DND-41 (cell line): ENCODE measurements around the gene CNTFR.

ENCODE experiments used
- ATAC-seq: fragments of 200-7000 bp; cut with Tn5 transposase; 3 replicates; pipeline ENCODE4 v1.9.1; 2021; ENCODE audit warnings: low read depth; ENCODE audit not compliant: insufficient read depth
- DNase-seq: peaks from one replicate; pipeline ENCODE4 v3.0.0-alpha.2; 2020
- H2AFZ ChIP-seq: 2 replicates; pipeline ENCODE4 v1.6.0; 2012; ENCODE audit warnings: low read depth, low read length
- H3K27ac ChIP-seq: 2 replicates; pipeline ENCODE4 v1.5.1; 2012; ENCODE audit warnings: low read length, inconsistent platforms
- H3K27me3 ChIP-seq: fragments of 200-600 bp; sonication (generic); 2 replicates; pipeline ENCODE4 v1.6.0; 2012; ENCODE audit warnings: low read length, mild to moderate bottlenecking, inconsistent platforms; ENCODE audit not compliant: insufficient read depth, poor library complexity
- H3K36me3 ChIP-seq: 2 replicates; pipeline ENCODE4 v1.5.1; 2012; ENCODE audit warnings: low read length, inconsistent platforms; ENCODE audit not compliant: insufficient read depth
- H3K4me1 ChIP-seq: 2 replicates; pipeline ENCODE4 v1.5.1; 2012; ENCODE audit warnings: mild to moderate bottlenecking, low read length; ENCODE audit not compliant: insufficient read depth
- H3K4me2 ChIP-seq: 2 replicates; pipeline ENCODE4 v1.6.0; 2012; ENCODE audit warnings: mild to moderate bottlenecking, moderate library complexity, low read length, inconsistent platforms; ENCODE audit not compliant: insufficient read depth
- H3K4me3 ChIP-seq, 2 experiments: fragments of 200-600 bp in 1 of 2; shearing (Covaris generic) in 1 of 2; 2 replicates each; pipeline ENCODE4 v1.5.1; 2012 to 2016; ENCODE audit warnings: inconsistent platforms in 2 of 2, low read length in 2 of 2, mild to moderate bottlenecking in 2 of 2, low read depth in 1 of 2, moderate library complexity in 1 of 2
- H3K79me2 ChIP-seq: 2 replicates; pipeline ENCODE4 v1.6.0; 2012; ENCODE audit warnings: low read length, inconsistent platforms; ENCODE audit not compliant: insufficient read depth
- H3K9ac ChIP-seq: 2 replicates; pipeline ENCODE4 v1.6.0; 2012; ENCODE audit warnings: low read depth, mild to moderate bottlenecking, inconsistent platforms, low read length, moderate library complexity
- H3K9me3 ChIP-seq: 2 replicates; pipeline ENCODE4 v1.5.1; 2012; ENCODE audit warnings: low read length, moderate library complexity, mild to moderate bottlenecking, inconsistent platforms; ENCODE audit not compliant: insufficient read depth, severe bottlenecking
- H4K20me1 ChIP-seq: 2 replicates; pipeline ENCODE4 v1.6.0; 2012; ENCODE audit warnings: low read length; ENCODE audit not compliant: insufficient read depth
- EZH2 ChIP-seq: IDR thresholded peaks from 3 replicates; pipeline ENCODE4 v1.6.1; 2012; ENCODE audit warnings: borderline replicate concordance, low read depth, mild to moderate bottlenecking, moderate library complexity, low read length, inconsistent platforms; ENCODE audit not compliant: severe bottlenecking
- TF ChIP-seq, protein P1 (sequence below): IDR thresholded peaks from 2 replicates; pipeline ENCODE4 v1.5.1; 2012; ENCODE audit warnings: borderline replicate concordance, low read length, moderate library complexity, mild to moderate bottlenecking; ENCODE audit not compliant: poor library complexity, severe bottlenecking; ENCODE audit errors: extremely low read depth

CNTFR gene

DNA sequence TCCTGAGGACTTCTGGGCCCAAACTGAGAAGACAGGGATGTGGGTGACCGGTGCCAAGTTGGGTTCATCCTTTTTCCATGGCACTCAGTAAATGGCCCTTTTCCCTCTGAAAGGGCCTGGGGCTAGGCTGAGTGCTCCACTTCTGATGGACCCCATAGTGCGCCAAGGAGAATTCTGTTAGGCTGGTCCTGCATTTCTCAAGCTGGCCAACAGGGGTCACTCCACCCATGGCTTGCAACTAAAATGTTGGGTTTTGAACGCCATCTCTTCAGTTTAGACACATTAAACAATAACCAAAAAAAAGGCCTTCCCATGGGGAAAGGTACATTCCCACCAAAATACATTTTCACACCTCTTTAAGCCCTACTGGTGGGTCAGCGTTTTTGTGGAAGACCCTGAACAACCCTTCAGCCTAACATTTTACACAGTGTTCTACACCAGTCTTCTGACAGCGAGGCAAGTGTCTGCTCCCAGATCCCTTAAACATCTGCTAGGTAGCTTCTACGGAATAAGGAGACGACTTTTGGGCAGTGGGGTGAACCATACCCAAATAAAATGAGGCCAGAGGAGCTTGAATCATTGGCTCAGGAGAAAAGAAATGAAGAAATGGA is 27.3 kb downstream of the CNTFR start:
- no peak overlapping the region for H2AFZ ChIP-seq
- H3K36me3 ChIP-seq, result no peaks in the 10 kb centered on the region
- no peak overlapping the region for H3K9ac ChIP-seq
- peaks cover 4% of the 10 kb centered on the region for H3K9me3 ChIP-seq
- no peak overlapping the region for H3K4me3 ChIP-seq
- no peak overlapping the region for H3K27ac ChIP-seq
- TF ChIP-seq EZH2, result no peak
- TF ChIP-seq, protein P1, sequence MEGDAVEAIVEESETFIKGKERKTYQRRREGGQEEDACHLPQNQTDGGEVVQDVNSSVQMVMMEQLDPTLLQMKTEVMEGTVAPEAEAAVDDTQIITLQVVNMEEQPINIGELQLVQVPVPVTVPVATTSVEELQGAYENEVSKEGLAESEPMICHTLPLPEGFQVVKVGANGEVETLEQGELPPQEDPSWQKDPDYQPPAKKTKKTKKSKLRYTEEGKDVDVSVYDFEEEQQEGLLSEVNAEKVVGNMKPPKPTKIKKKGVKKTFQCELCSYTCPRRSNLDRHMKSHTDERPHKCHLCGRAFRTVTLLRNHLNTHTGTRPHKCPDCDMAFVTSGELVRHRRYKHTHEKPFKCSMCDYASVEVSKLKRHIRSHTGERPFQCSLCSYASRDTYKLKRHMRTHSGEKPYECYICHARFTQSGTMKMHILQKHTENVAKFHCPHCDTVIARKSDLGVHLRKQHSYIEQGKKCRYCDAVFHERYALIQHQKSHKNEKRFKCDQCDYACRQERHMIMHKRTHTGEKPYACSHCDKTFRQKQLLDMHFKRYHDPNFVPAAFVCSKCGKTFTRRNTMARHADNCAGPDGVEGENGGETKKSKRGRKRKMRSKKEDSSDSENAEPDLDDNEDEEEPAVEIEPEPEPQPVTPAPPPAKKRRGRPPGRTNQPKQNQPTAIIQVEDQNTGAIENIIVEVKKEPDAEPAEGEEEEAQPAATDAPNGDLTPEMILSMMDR, result peak; percentile 68
- no peaks in the 10 kb centered on the region for H3K27me3 ChIP-seq
- peak; percentile 12 for DNase-seq
- no peaks in the 10 kb centered on the region for H4K20me1 ChIP-seq
- no peaks in the 10 kb centered on the region for H3K4me1 ChIP-seq
- no peaks in the 10 kb centered on the region for H3K79me2 ChIP-seq
- no peak overlapping the region for H3K4me2 ChIP-seq
- ATAC-seq, result no peak

DNA sequence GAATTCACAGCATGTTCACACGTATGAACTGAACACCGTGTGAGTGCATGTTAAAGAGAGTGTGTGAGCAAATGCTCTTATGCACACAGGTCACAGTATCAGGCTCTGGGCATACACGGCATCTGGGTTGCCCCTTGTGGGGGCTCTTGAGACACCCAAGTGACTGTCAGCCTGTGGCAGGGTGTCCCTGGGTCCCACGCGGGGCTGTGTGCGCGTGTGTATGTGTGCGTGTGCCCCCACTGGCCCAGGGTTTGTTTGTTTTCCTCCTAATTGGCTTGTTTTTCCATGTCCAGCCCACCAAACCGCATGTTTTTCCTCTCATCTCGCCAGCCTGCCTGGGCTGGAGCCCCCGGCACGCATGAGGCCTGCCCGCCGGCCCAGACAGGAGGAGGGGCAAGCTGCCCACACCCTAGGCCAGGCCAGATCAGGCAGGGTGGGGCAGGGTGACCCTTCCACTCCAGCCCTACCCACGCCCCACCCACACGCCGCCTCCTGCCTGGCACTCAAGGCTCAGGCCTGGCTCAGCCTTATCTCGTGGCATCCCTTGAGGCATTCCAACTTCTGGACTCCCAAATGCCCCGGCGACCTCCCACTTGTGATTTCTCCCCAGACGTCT is 28.8 kb downstream of the CNTFR start:
- H4K20me1 ChIP-seq, result no peaks in the 10 kb centered on the region
- TF ChIP-seq EZH2, result no peak
- TF ChIP-seq, protein P1, result no peak
- no peak overlapping the region for H3K27ac ChIP-seq
- no peak overlapping the region for H3K4me2 ChIP-seq
- ATAC-seq (no peak), DNase-seq (no peak)
- no peaks in the 10 kb centered on the region for H3K36me3 ChIP-seq
- no peaks in the 10 kb centered on the region for H3K27me3 ChIP-seq
- H3K4me1 ChIP-seq, result no peaks in the 10 kb centered on the region
- no peak overlapping the region for H3K9ac ChIP-seq
- H3K79me2 ChIP-seq, result no peaks in the 10 kb centered on the region
- peaks cover 4% of the 10 kb centered on the region for H3K9me3 ChIP-seq
- H3K4me3 ChIP-seq, result no peak overlapping the region
- H2AFZ ChIP-seq, result no peak overlapping the region

DNA sequence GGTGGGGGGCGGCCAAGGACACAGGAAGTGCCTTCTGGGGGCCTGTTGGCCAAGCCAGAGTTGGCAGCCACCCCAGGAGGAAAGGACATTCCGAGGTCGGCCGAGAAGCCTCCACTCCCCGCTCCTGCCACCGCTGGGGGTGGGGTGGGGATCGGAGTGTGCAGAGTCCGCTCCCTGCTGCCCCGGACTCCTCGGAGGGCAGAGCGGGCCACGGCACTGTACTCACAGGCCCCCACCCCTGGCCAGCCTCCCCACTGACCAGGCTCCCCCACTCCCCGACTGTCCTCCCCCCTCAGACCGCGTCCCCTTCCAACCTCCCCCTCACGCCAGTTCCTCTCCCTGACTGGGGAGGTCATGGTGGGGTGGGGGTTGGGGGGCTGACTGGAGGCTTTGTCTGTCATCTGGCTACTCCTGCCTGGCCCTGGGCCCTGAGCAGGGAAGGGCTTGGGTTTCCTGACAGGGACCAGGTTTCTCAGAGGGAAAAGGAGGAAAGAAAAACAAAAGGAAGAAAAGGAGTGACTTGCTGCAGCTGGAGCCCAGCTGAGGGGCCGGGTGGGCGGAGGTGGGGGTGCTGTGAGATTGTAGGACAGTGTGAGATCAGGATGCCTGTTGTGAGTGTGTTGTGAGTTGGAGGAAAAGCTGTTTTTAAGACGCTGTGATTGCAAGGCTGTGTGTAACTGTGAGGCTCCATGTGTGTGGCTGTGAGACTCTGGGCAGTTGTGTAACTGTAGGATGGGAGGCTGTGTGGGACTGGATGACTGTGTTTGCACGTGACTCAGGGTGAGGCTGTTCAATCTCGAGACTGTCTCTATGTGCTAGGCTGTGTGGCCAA is 29.7 kb downstream of the CNTFR start:
- Histone ChIP-seq H3K4me2 (no peak overlapping the region), H3K9ac (no peak overlapping the region), H3K4me1 (no peaks in the 10 kb centered on the region), H3K27me3 (no peaks in the 10 kb centered on the region), H3K27ac (no peak overlapping the region), H3K4me3 (no peak overlapping the region), H4K20me1 (no peaks in the 10 kb centered on the region), H2AFZ (no peak overlapping the region), H3K9me3 (peaks cover 4% of the 10 kb centered on the region), H3K36me3 (no peaks in the 10 kb centered on the region), H3K79me2 (no peaks in the 10 kb centered on the region)
- ATAC-seq (no peak), DNase-seq (no peak)
- TF ChIP-seq, protein P1, result no peak
- TF ChIP-seq EZH2, result no peak
